Stimulated activated CD8-positive, alpha-beta memory T cell treated with anti-CD3 and anti-CD28 coated beads, Interleukin-7, amount 100 ng/mL, for 1 hour (primary cell): ENCODE results near the gene MPP3.
"Not testable (repeated sequence)": the region's sequence is repeated elsewhere in the genome, so short reads cannot be mapped to it uniquely, and the experiment has no call there.

Experiments
- DNase-seq, 2 donors: peaks; one replicate each; pipeline ENCODE4 v3.0.0-alpha.2; 2020; ENCODE audit warnings: low read depth in 2 of 2

The MPP3 gene, protein sequence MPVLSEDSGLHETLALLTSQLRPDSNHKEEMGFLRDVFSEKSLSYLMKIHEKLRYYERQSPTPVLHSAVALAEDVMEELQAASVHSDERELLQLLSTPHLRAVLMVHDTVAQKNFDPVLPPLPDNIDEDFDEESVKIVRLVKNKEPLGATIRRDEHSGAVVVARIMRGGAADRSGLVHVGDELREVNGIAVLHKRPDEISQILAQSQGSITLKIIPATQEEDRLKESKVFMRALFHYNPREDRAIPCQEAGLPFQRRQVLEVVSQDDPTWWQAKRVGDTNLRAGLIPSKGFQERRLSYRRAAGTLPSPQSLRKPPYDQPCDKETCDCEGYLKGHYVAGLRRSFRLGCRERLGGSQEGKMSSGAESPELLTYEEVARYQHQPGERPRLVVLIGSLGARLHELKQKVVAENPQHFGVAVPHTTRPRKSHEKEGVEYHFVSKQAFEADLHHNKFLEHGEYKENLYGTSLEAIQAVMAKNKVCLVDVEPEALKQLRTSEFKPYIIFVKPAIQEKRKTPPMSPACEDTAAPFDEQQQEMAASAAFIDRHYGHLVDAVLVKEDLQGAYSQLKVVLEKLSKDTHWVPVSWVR

GRCh38 chr17:43832976-43833829 is at the start of gene MPP3:
TSS of gene MPP3 (minus strand) at chr17:43833146. CDS start at chr17:43831906, 1,240 bp downstream.
- no peak for DNase-seq

GRCh38 chr17:43881758-43882505 is 49.0 kb upstream of the MPP3 start:
- DNase-seq: no peak

DNA sequence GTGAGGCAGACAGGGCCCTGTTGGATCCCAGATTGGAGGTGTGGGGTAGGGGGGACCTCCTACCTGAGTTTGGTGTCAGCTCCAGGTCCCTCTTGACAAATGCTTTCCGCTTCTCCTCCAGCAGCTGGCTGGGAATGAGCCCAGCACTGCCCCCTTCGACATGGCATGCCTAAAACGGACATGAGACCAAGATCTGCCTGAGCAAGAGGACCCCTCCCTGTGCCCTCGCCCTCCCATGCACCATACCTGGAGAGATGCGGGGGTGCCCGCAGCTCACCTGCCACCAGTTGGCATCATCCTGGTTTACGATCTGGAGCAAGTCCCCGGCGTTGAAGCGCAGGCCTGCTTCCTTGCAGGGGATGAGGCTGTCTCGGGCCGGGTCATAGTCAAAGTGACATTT is 48.2 kb upstream of the MPP3 start:
- no peak for DNase-seq

DNA sequence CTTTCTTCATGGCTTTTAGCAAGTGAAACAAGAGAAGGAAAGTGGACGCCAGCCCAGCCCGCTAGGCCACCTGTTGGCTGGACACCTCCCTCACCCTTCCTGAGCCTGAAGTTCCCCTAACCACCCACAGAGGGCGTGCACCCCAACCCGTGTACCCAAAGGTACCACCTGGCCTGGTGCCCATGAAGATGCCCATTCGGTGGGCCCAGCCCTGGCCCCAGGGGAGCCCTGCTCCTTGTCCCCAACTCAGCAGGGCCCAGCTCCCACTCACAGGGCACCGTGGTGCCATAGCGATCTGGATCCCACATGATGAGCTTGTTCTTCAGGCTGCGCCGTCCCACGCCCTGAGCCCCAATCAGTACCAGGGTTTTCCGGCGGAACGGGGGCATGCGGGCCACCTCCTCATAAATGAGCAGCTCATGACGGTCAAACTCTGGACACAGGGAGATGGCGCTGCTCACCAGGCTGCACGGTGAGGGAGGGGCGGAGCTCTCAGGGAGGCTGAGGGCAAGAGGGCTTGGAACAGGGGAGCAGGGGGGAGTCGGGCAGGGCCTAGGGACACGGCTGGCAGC is 47.6 kb upstream of the MPP3 start:
- peak in 1 of 2 donors; percentile 13 for DNase-seq

DNA sequence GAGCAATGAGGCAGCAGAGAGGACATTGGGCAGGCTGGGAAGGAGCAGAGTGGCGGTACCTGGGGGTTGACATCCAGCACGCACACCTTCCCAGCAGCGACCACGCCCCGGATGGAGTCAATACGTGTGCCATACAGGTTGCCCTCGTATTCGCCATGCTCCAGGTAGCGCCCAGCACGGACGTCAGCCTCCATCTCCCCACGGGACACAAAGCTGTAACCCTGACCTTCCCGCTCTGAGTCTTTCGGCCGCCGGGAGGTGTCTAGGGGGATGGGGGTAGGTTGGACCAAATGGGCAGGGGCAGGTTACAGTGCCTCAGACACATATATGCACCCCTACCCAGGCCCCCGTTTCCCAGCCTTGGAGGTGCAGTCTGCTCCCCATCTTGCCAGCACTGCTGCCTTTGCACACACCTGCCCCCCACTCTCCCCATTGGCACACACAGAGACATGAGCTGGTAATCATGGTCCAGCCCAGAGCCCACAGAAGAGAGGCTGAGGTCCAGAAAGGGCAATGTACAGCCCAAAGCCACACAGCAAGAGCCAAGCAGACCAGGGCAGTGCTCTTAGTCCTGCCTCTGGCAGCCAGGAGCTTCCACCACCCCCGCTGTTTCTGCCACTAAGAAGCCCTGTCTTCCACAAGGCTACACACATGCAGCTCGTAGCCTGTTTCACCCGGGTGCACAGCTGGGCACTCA is 46.9 kb upstream of the MPP3 start:
- no peak for DNase-seq

DNA sequence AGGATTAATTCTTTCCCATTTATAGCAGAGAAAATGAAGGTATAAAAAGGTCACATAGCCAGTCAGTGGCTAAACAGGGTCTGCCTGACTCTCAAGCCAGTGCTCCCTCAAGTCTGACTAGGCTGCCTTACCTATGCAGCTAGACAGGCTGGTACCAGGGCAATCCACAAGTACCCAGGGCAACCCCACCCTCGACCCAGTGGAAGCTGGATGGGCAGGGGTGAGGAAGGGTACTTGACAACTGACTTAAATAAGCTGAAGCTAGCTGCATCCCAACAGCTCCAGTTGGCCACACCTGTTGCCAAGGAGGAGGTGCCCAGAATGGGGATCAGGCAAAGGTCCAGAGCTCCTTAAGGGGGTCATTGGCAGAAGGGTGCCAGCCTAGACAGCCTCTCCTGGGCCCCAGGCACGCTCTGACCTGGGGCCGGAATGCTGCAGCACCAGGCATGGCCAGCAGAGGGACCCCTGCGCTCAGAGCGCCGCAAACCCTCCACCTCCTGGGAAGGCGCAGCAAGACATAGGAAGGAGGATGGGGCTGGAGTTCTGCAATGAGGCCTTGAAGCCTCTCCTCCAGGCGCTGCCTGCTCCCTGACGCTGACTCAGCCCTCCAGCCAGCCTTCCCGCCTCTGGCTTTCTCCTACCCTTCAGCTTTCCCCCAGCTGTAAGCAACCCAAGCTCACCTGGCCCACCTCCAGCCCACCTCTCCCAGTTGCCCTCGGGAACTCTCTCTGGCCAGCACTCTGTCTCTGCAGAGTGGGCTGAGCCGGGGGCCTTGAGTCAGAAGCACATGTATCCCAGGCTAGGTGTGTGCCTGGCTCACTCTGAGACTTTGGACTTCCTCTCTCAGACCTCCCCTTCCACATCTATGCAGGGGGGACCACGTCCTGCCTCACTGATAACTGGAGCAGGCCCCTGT is 45.6 kb upstream of the MPP3 start:
- DNase-seq: peak; percentile 39 to 44

- no peak for DNase-seq
These were observed 44.7 kb upstream of the MPP3 start for GRCh38 chr17:43877451-43878155.

DNA sequence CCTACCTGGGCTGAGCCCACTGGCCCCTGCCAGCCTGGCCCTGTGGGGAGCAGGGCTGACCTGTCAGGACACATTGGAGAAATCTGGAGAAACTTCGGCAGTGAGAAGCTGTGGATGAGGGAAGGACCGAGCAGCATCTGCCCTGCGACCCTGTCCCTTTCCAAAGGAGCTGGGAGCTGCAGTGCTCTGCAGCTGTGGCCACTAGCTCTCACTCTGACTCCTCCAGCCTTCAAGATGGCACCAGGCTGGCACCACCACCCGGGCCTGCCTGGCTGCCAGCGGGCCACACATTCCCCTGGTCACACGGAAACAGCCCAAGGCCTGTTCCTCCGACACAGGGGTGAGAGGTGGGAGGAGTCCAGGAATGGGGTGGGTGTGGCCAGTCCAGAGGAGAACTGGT is 44.1 kb upstream of the MPP3 start:
- DNase-seq: no peak

DNA sequence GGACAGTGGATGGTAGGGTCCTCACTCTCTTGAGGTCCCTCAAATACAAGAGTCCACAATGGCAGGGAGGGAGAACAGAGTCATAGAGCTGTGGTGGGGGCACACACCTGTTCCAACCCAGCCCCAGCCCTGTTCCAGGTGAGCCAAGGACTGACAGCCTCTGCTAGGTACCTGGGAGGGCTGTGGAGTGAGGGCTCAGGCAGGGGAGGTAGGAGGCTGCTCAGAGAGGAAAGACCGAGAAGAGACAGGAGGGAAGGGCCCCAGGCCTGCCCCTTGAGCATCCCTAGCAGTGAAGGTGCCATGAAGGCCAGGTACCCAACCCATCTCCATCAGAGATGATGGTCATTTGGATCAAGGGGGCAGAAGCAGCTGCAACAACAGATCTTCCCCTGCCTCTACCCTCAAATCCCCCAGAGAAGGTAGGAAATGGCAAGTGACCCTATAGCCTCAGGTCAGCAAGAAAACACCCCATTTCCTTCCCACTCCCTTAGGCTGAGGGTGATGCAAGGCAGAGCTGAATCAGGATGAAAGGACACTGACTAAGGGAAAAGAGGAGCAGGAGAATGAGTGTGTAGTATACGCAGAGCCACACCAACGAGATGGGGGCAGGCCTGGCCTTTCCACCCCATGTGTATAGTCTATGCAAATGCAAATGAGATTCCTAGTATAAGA is 42.7 kb upstream of the MPP3 start:
- DNase-seq: no peak

- DNase-seq: no peak
These were observed 41.3 kb upstream of the MPP3 start for GRCh38 chr17:43874293-43874692.

- DNase-seq: no peak
These were observed 40.9 kb upstream of the MPP3 start for GRCh38 chr17:43873815-43874214.

- no peak for DNase-seq
These were observed 40.1 kb upstream of the MPP3 start for GRCh38 chr17:43873091-43873490.

- no peak for DNase-seq
These were observed 39.2 kb upstream of the MPP3 start for GRCh38 chr17:43871946-43872690.

DNA sequence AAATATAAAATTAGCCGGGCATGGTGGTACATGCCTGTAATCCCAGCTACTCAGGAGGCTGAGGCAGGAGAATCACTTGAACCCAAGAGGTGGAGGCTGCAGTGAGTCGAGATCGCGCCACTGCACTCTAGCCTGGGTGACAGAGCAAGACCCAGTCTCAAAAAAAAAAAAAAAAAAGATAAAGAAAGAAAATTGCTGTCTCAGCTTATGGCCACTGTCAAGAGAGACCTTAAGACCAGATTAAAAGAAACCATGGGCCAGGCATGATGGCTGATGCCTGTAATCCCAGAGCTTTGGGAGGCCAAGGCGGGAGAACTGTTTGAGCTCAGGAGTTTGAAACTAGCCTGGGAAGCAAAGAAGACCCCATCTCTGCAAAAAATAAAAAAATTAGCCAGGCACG is 36.1 kb upstream of the MPP3 start:
- DNase-seq: not testable (repeated sequence)

- DNase-seq: no peak
These were observed 35.5 kb upstream of the MPP3 start for GRCh38 chr17:43868226-43868994.

DNA sequence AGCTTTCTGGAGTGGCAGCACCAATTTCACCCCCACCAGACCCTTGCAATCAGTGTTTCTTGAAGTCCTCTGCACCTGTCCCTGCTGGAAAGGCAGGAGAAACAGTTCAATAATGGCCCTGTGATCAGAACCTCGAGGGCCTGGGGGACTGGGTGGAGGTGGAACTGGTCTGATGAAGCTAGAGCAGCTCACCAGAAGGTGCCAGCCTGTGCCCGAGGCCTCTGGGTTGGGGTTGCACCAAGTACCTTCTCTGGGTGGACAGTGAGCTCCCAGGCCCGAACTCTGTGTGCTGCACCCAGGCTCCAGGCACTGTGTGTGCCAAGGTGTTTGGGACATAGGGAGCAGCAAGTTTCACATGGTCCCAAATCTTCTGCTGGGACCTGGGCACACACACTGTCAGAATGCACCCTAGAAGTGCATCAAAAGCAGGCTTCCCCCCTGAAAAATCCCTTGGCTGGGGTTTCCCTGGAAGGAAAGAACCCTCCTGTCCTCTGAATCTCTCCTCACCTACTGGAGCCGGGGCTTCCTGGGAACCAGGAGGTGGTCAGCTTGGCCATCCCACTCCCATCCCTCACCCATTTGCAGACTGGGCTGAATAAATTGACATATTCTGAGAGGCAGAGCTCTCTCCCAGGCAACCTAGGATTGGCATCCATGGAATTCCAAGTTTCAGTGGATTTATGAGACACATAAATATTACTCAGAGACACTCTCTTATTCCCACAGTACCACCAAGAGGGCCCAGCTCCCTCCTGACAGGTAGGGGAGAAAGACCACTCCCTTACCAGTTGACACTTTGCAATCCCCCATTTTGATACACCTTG is 31.4 kb upstream of the MPP3 start:
- DNase-seq: no peak
